Activated naive CD4-positive, alpha-beta T cell treated with anti-CD3 and anti-CD28 coated beads for 36 hours (primary cell): Measurements from ENCODE around the gene SCNN1B. TPM values are rescaled to one million over a fixed set of nuclear protein-coding genes. Genes with fewer than 3 reads are reported as not detected.
"Not testable (repeated sequence)": the region's sequence is repeated elsewhere in the genome, so short reads cannot be mapped to it uniquely, and the experiment has no call there.

Experiments
- CTCF ChIA-PET: fragments of 350-600 bp; sonication (Branson Sonifier 250); formaldehyde crosslinking; loops from one replicate; lab custom pipeline; 2021; ENCODE audit warnings: antibody characterized with exemption; lab: Charles Lee
- DNase-seq: peaks from one replicate; pipeline ENCODE4 v3.0.0-alpha.2; 2020
- H3K27ac Mint-ChIP-seq: one replicate; pipeline ENCODE4 v1.8.0; 2021; ENCODE audit warnings: mild to moderate bottlenecking, mixed read lengths
- H3K27me3 Mint-ChIP-seq: one replicate; pipeline ENCODE4 v1.8.0; 2021; ENCODE audit warnings: low read depth, mixed read lengths
- H3K36me3 Mint-ChIP-seq: one replicate; pipeline ENCODE4 v1.8.0; 2021; ENCODE audit warnings: low read depth, mixed read lengths
- H3K4me1 Mint-ChIP-seq: one replicate; pipeline ENCODE4 v1.8.0; 2021; ENCODE audit warnings: low read depth, mixed read lengths
- H3K4me3 Mint-ChIP-seq: one replicate; pipeline ENCODE4 v1.8.0; 2021; ENCODE audit warnings: mild to moderate bottlenecking, moderate library complexity, mixed read lengths
- H3K9me3 Mint-ChIP-seq: one replicate; pipeline ENCODE4 v1.8.0; 2021; ENCODE audit warnings: mixed read lengths
- intact Hi-C: fragments of 100-400 bp; cut with micrococcal nuclease; formaldehyde crosslinking; loops from one replicate; pipeline ENCODE4 v1.15.1; 2023
- total RNA-seq, 2 experiments: library from RNA; stranded (reverse); gene quantifications; one replicate each; pipeline ENCODE4 v1.2.3, GENCODE V29; 2021

SCNN1B gene
- total RNA-seq, 2 experiments from 2014 or later, result not detected

DNA sequence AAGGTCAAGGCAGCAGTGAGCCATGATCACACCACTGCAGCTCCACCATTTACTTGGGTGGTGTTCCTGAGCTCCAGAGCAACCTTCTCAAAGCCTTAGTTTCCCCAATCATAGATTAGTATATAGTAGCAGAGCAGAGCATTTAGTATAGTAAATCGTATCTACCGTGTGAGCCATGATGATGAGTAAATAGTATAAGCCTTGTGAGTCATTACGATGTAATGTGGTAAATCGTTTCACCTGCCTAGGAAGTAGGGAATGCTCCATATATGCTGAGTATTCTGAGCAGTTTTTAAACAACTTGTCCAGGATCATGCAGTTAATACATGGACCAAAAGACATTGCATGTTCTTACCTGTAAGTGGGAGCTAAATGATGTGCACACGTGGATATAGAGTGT lies 66.4 kb downstream of the SCNN1B start:
- intact Hi-C loops, result loop anchor here (5.0 kb wide), 1 partner anchor 186 kb away; the partner anchor contains the start of gene SCNN1G
- H3K27me3 Mint-ChIP-seq, result peaks cover 6% of the 10 kb centered on the region
- CTCF ChIA-PET, result no interaction called here
- no peak overlapping the region for H3K27ac Mint-ChIP-seq
- H3K4me3 Mint-ChIP-seq, result no peak overlapping the region
- no peaks in the 10 kb centered on the region for H3K9me3 Mint-ChIP-seq
- no peaks in the 10 kb centered on the region for H3K36me3 Mint-ChIP-seq
- no peak for DNase-seq
- H3K4me1 Mint-ChIP-seq, result peaks cover 11% of the 10 kb centered on the region

DNA sequence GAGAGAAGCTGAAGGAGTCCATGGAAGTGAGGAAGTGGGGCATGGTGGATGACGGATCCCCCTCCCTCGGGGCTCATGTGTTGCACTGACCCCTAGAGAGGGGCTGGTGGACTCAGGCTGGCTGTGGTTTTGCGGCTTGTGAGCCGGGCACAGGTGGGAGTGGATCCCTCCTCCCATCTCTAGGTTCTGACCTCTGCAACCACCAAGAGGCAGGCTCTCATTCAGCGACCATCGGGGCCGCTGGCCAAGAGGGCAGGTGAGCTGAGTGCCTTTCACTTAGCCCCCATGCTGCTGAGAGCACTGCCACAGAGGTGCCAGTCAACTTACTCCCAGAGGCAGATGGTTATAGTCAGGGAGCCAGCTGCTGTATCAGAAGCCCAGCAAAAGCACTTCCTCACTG lies 67.3 kb downstream of the SCNN1B start:
- no peak overlapping the region for H3K27ac Mint-ChIP-seq
- CTCF ChIA-PET, result no interaction called here
- no peaks in the 10 kb centered on the region for H3K9me3 Mint-ChIP-seq
- no peaks in the 10 kb centered on the region for H3K36me3 Mint-ChIP-seq
- intact Hi-C loops, result loop anchor here (5.0 kb wide), 1 partner anchor 187 kb away; the partner anchor contains the start of gene SCNN1G
- no peak overlapping the region for H3K4me3 Mint-ChIP-seq
- DNase-seq, result no peak
- peaks cover 7% of the 10 kb centered on the region for H3K27me3 Mint-ChIP-seq
- peaks cover 9% of the 10 kb centered on the region for H3K4me1 Mint-ChIP-seq

DNA sequence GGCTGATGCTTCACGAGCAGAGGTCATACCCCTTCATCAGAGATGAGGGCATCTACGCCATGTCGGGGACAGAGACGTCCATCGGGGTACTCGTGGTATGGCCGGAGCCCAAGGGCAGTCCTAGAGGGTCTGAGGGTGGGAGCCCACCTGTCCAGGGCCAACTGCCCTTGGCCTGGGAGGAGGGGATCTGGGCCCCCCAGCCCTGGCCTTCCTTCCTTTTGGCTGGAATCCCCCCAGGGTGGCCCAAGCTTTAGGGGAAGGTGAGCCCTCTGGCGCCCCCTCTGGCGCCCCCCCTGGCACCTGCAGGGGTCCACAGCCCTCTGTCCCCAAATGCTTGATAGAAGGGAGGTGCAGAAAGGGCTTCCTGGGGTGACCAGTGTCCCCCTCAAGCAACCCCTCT lies 69.3 kb downstream of the SCNN1B start:
- Mint-ChIP-seq H3K36me3 (no peaks in the 10 kb centered on the region), H3K4me3 (no peak overlapping the region), H3K4me1 (no peaks in the 10 kb centered on the region), H3K9me3 (no peaks in the 10 kb centered on the region), H3K27ac (no peak overlapping the region), H3K27me3 (peaks cover 7% of the 10 kb centered on the region)
- DNase-seq, result no peak
- CTCF ChIA-PET, result no interaction called here
- intact Hi-C loops, result no loop called here

DNA sequence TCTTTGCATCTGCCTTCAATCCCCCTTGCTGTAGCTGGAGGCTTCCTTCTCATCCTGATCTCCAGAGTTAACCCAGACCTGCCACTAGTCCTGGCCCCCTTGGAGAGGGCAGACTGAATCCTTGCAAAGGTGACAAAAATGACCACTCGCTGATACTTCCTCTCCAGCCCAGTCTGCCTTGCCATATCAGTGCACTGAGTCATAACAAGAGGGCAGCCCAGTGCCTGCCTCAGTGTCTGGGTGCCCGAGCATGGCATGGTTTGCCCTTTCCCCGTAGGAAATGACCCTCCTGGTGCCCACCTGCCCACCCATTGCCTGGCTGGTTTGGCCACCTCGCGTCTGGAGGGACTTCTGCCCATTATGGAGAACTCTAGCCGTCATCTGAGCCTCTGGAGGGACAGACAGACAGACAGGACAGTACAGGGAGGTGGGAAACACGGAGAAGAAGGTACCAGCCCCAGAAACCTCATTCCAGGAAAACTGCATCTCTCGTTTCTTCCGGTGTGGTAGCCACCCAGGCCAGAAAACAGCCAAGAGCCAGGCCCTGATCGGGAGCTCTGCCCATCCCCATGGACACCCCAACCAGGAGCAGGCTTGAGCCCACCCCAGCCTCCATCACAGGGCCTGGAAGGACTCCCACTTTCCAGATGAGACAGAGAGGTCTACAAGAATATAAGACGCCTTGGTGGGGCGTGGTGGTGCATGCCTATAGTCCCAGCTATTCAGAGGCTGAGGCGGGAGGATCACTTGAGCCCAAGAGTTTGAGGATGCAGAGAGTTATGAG lies 71.5 kb downstream of the SCNN1B start:
- Mint-ChIP-seq H3K4me3 (no peak overlapping the region), H3K9me3 (no peaks in the 10 kb centered on the region), H3K4me1 (no peaks in the 10 kb centered on the region), H3K36me3 (no peaks in the 10 kb centered on the region), H3K27ac (no peak overlapping the region), H3K27me3 (peaks cover 7% of the 10 kb centered on the region)
- CTCF ChIA-PET, result no interaction called here
- no peak for DNase-seq
- intact Hi-C loops, result no loop called here

DNA sequence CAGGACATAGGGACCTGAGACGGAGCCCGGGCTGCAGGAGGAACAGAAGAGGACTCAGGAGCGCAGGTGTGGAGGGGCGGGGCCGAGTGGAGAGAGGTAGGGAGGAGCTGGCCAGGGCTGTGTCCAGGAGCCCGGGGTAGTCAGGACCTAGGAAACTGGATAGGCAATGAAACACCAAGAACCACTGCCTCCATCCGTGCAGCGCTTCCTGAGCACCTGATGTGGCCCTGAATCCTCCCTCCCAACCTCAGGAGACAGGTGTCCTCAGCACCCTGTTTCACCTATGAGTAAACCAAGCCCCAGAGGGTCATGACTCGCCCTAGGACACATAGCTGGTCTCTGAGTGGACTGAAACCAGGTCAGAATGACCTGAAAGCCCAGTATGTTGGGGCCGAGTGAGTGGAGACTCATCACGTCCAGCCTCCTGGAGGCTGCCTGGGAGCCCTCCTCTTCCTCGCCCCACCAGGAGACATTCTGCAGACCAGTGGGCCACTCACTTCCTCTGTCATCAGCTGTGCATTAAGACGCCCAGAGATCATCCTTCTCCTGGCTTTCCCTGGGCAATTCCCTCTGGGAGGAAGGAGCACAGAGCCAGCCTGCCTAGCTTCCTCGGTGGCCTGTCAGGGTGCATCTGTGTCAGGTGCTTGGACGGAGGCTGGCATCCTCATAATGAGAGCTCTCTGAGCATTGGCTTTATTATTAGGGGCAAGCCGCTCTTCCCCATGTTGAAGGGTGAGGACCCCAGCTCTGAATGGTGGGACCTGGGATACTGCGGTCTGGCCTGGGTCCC lies 72.8 kb downstream of the SCNN1B start:
- CTCF ChIA-PET, result no interaction called here
- no peaks in the 10 kb centered on the region for H3K36me3 Mint-ChIP-seq
- no peak overlapping the region for H3K4me3 Mint-ChIP-seq
- no peak overlapping the region for H3K27ac Mint-ChIP-seq
- intact Hi-C loops, result no loop called here
- peaks cover 7% of the 10 kb centered on the region for H3K27me3 Mint-ChIP-seq
- no peaks in the 10 kb centered on the region for H3K9me3 Mint-ChIP-seq
- DNase-seq, result no peak
- no peaks in the 10 kb centered on the region for H3K4me1 Mint-ChIP-seq

DNA sequence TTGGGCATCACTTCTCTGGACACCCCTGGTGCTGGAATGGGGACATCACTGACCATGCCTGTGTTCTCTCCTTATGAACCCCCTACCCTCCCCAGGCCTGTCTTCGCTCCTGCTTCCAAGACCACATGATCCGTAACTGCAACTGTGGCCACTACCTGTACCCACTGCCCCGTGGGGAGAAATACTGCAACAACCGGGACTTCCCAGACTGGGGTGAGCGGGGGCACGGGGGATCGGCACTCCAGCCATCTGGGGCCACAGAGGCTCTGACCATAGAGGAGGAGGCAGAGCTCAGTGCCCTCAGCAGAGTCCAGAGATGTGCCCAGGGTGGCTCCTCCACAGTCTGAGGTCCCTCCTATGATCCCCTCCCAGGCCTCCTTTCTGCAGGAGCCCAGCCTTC lies 73.5 kb downstream of the SCNN1B start:
- Mint-ChIP-seq H3K4me3 (no peak overlapping the region), H3K4me1 (no peaks in the 10 kb centered on the region), H3K36me3 (no peaks in the 10 kb centered on the region), H3K27me3 (peaks cover 4% of the 10 kb centered on the region), H3K9me3 (no peaks in the 10 kb centered on the region), H3K27ac (no peak overlapping the region)
- intact Hi-C loops, result no loop called here
- CTCF ChIA-PET, result interaction anchor here (0.6 kb wide), 1 partner anchor 385 kb away, joined by 4 read pairs; no protein-coding TSS in a partner anchor
- no peak for DNase-seq

DNA sequence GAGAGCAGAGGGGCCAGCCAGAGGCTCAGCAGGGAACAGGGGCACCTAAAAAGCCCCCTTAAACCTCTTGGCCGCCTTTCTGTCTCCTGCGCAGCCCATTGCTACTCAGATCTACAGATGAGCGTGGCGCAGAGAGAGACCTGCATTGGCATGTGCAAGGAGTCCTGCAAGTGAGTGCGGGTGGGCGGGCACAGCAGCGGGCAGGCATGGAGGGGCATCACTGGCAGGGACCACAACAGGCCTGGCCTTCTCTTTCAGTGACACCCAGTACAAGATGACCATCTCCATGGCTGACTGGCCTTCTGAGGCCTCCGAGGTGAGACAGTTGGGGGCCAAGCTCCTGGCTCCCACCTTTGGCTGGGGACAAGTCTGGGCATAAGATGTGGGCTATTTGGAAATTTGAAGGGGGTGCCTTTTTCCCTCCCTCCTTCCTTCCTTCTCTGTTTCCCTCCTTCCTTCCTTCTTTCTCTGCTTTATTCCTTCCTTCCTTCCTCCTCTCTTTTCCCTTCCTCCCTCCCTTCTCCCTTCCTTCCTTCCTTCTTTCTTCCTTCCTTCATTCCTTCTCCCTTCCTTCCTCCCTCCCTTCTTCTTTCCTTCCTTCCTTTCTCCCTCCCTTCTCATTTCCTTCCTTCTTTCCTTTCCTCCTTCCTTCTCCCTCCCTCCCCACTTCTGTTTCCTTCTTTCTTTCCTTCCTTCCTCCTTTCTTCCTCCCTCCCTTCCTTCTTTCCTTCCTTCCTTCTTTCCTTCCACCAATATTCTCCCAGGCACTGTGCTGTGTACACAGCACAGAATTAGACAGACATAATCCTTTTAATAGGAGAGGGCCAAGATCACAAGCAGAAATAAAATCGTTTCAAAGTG lies 75.2 kb downstream of the SCNN1B start:
- intact Hi-C loops, result no loop called here
- H3K27me3 Mint-ChIP-seq, result peaks cover 3% of the 10 kb centered on the region
- H3K4me3 Mint-ChIP-seq, result no peak overlapping the region
- no peaks in the 10 kb centered on the region for H3K4me1 Mint-ChIP-seq
- DNase-seq, result no peak
- H3K27ac Mint-ChIP-seq, result no peak overlapping the region
- CTCF ChIA-PET, result no interaction called here
- H3K36me3 Mint-ChIP-seq, result no peaks in the 10 kb centered on the region
- no peaks in the 10 kb centered on the region for H3K9me3 Mint-ChIP-seq

DNA sequence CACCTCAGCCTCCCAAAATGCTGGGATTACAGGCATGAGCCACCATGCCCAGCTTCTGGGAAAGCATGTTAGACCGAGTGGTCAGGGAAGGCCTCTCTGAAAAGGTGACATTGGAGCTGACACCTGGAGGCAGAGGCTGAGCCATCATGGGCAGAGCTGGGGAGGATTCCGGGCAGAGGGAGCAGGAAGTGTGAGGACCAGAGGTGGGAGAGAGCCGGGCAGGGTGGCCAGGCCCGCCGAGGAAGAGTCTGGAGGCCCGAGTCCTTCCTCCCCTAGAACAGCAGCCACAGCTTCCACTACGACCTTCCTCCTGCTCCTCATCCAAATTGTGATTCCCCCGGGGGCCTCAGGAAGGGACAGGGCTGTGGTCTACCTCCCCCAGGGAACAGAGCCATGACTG lies 76.2 kb downstream of the SCNN1B start:
- H3K27me3 Mint-ChIP-seq, result peaks cover 3% of the 10 kb centered on the region
- CTCF ChIA-PET, result no interaction called here
- no peaks in the 10 kb centered on the region for H3K9me3 Mint-ChIP-seq
- H3K4me3 Mint-ChIP-seq, result no peak overlapping the region
- DNase-seq, result no peak
- no peaks in the 10 kb centered on the region for H3K36me3 Mint-ChIP-seq
- intact Hi-C loops, result no loop called here
- H3K27ac Mint-ChIP-seq, result no peak overlapping the region
- no peaks in the 10 kb centered on the region for H3K4me1 Mint-ChIP-seq

DNA sequence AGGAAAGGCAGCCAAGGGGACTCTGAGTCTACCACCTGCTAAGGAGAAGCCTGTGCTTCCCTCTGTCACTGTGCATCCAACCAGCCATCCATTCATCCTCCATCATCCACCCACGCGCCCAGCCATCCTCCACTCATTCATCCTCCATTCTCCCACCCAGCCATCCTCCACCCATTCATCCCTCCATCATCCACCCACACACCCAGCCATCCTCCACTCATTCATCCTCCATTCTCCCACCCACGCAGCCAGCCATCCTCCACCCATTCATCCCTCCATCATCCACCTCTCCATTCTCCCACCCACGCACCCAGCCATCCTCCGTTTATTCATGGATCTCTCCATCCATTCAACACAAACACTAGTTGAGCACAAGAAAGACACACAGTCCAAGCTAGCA lies 76.8 kb downstream of the SCNN1B start:
- no peaks in the 10 kb centered on the region for H3K36me3 Mint-ChIP-seq
- H3K27me3 Mint-ChIP-seq, result no peaks in the 10 kb centered on the region
- intact Hi-C loops, result no loop called here
- no peaks in the 10 kb centered on the region for H3K9me3 Mint-ChIP-seq
- CTCF ChIA-PET, result no interaction called here
- no peak overlapping the region for H3K27ac Mint-ChIP-seq
- no peak for DNase-seq
- no peak overlapping the region for H3K4me3 Mint-ChIP-seq
- H3K4me1 Mint-ChIP-seq, result no peaks in the 10 kb centered on the region

DNA sequence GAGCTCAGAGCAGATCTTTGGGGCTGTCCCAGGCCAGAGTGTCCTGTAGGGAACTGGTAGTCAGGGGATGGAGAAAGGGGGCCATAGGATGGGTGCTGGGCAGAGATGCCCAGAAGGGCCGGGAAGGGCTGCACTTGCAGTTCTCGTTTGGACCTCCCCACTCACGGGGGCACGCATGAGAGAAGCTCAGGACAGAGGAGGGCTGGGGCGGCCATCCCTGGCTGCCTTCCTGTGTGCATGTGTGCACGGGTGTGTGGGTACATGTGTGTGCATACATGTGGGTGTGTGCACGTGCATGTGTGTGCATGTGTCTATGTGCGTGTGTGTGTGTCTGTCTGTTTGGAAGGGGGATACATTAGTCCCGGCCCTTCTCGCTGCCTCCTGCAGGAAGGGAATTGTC lies 77.6 kb downstream of the SCNN1B start:
- intact Hi-C loops, result no loop called here
- Mint-ChIP-seq H3K4me1 (no peaks in the 10 kb centered on the region), H3K27ac (no peak overlapping the region), H3K9me3 (no peaks in the 10 kb centered on the region), H3K36me3 (no peaks in the 10 kb centered on the region), H3K27me3 (no peaks in the 10 kb centered on the region), H3K4me3 (no peak overlapping the region)
- DNase-seq, result no peak
- CTCF ChIA-PET, result no interaction called here

DNA sequence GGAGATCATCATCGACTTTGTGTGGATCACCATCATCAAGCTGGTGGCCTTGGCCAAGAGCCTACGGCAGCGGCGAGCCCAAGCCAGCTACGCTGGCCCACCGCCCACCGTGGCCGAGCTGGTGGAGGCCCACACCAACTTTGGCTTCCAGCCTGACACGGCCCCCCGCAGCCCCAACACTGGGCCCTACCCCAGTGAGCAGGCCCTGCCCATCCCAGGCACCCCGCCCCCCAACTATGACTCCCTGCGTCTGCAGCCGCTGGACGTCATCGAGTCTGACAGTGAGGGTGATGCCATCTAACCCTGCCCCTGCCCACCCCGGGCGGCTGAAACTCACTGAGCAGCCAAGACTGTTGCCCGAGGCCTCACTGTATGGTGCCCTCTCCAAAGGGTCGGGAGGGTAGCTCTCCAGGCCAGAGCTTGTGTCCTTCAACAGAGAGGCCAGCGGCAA lies 78.4 kb downstream of the SCNN1B start:
- CTCF ChIA-PET, result no interaction called here
- no peaks in the 10 kb centered on the region for H3K9me3 Mint-ChIP-seq
- no peaks in the 10 kb centered on the region for H3K27me3 Mint-ChIP-seq
- H3K4me1 Mint-ChIP-seq, result no peaks in the 10 kb centered on the region
- H3K27ac Mint-ChIP-seq, result no peak overlapping the region
- no peak overlapping the region for H3K4me3 Mint-ChIP-seq
- DNase-seq, result no peak
- no peaks in the 10 kb centered on the region for H3K36me3 Mint-ChIP-seq
- intact Hi-C loops, result no loop called here

DNA sequence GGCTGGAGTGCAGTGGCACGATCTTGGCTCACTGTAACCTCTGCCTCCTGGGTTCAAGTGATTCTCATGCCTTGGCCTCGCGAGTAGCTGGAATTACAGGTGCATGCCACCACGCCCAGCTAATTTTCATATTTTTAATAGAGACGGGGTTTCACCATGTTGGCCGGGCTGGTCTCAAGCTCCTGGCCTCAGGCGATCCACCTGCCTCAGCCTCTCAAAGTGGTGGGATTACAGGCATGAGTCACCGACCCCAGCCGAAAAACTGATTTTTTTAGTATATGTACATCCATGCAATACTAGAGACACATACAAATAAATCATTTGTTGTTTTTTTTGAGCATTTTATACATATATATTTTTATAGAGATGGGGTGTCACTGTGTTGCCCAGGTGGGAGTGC lies 79.6 kb downstream of the SCNN1B start:
- intact Hi-C loops, DNase-seq, H3K27me3 Mint-ChIP-seq, H3K4me3 Mint-ChIP-seq, H3K36me3 Mint-ChIP-seq, H3K27ac Mint-ChIP-seq, H3K4me1 Mint-ChIP-seq, H3K9me3 Mint-ChIP-seq: not testable (repeated sequence)
- CTCF ChIA-PET, result interaction anchor here (0.6 to 1.0 kb wide), 3 partner anchors 52 to 299 kb away, joined by 3 to 7 read pairs (median 4); no protein-coding TSS in a partner anchor
